GM23338 (cell line): Measurements from ENCODE around the gene CYP4F2. TPM values are rescaled to one million over a fixed set of nuclear protein-coding genes. Genes with fewer than 3 reads are reported as not detected.

Experiments used
- ATAC-seq: fragments of 200-7000 bp; cut with Tn5 transposase; 3 replicates; pipeline ENCODE4 v1.9.1; 2020
- DNase-seq: peaks from one replicate; pipeline ENCODE4 v3.0.0-alpha.2; 2015; ENCODE audit warnings: low spot score
- H2AFZ ChIP-seq: fragments of 200-600 bp; sonication (generic); 2 replicates; pipeline ENCODE4 v1.8.0; 2016; ENCODE audit warnings: antibody characterized with exemption, mild to moderate bottlenecking, moderate library complexity
- H3F3A ChIP-seq: fragments of 200-600 bp; sonication (generic); replicated peaks from 2 replicates; pipeline ENCODE4 v1.8.0; 2017; ENCODE audit warnings: antibody characterized with exemption, mixed run types, low read depth
- H3K27ac ChIP-seq: fragments of 200-600 bp; sonication (generic); 2 replicates; pipeline ENCODE4 v1.6.1; 2016; ENCODE audit warnings: low read depth
- H3K27me3 ChIP-seq: fragments of 200-600 bp; sonication (generic); 2 replicates; pipeline ENCODE4 v1.8.0; 2016; ENCODE audit warnings: mild to moderate bottlenecking, mixed run types, moderate library complexity; ENCODE audit not compliant: insufficient read depth
- H3K36me3 ChIP-seq: fragments of 200-600 bp; sonication (generic); 2 replicates; pipeline ENCODE4 v1.8.0; 2016; ENCODE audit warnings: mild to moderate bottlenecking; ENCODE audit not compliant: insufficient read depth
- H3K4me1 ChIP-seq: fragments of 200-600 bp; sonication (generic); 2 replicates; pipeline ENCODE4 v1.8.0; 2016; ENCODE audit warnings: mild to moderate bottlenecking, moderate library complexity; ENCODE audit not compliant: insufficient read depth
- H3K4me2 ChIP-seq: fragments of 200-600 bp; sonication (generic); 2 replicates; pipeline ENCODE4 v1.7.1; 2017; ENCODE audit warnings: mixed run types
- H3K4me3 ChIP-seq: fragments of 200-600 bp; sonication (generic); 2 replicates; pipeline ENCODE4 v1.6.1; 2016; ENCODE audit warnings: mixed run types
- H3K79me2 ChIP-seq: fragments of 200-600 bp; sonication (generic); replicated peaks from 2 replicates; pipeline ENCODE4 v1.8.0; 2017; ENCODE audit warnings: mild to moderate bottlenecking; ENCODE audit not compliant: insufficient read depth
- H3K9me2 ChIP-seq: fragments of 200-600 bp; sonication (generic); 2 replicates; pipeline ENCODE4 v1.8.0; 2017; ENCODE audit not compliant: insufficient read depth
- H4K20me1 ChIP-seq: fragments of 200-600 bp; sonication (generic); replicated peaks from 2 replicates; pipeline ENCODE4 v1.8.0; 2017; ENCODE audit warnings: mild to moderate bottlenecking; ENCODE audit not compliant: insufficient read depth
- H3K27ac Mint-ChIP-seq: 2 replicates; pipeline ENCODE4 v1.8.0; 2020; ENCODE audit warnings: inconsistent platforms, mild to moderate bottlenecking, moderate library complexity, mixed read lengths
- H3K27me3 Mint-ChIP-seq: 3 replicates; pipeline ENCODE4 v1.8.0; 2022; ENCODE audit warnings: low read depth, mild to moderate bottlenecking, moderate library complexity, mixed read lengths, inconsistent platforms; ENCODE audit not compliant: insufficient read depth, poor library complexity
- H3K36me3 Mint-ChIP-seq: 3 replicates; pipeline ENCODE4 v1.8.0; 2021; ENCODE audit warnings: low read depth, mild to moderate bottlenecking, inconsistent platforms, moderate library complexity, mixed read lengths
- H3K4me1 Mint-ChIP-seq: 3 replicates; pipeline ENCODE4 v1.8.0; 2020; ENCODE audit warnings: mild to moderate bottlenecking, inconsistent platforms, mixed read lengths
- H3K4me3 Mint-ChIP-seq: 3 replicates; pipeline ENCODE4 v1.8.0; 2021; ENCODE audit warnings: moderate library complexity, mild to moderate bottlenecking, inconsistent platforms, mixed read lengths
- H3K9me3 Mint-ChIP-seq: 3 replicates; pipeline ENCODE4 v1.8.0; 2020; ENCODE audit warnings: moderate library complexity, mild to moderate bottlenecking, inconsistent platforms, mixed read lengths
- CTCF ChIP-seq, 2 experiments: fragments of 200-600 bp in 1 of 2; sonication (generic) in 1 of 2; conservative IDR thresholded peaks; 2 replicates each; pipeline versions ENCODE4 v1.5.1 to v1.6.1; 2016 to 2017; ENCODE audit warnings: antibody characterized with exemption in 2 of 2, low read depth in 2 of 2, mild to moderate bottlenecking in 2 of 2, moderate library complexity in 1 of 2
- ETS1 ChIP-seq: IDR thresholded peaks from 2 replicates; pipeline ENCODE4 v1.6.1; 2016; ENCODE audit warnings: antibody characterized with exemption
- EZH2 ChIP-seq: fragments of 200-600 bp; sonication (generic); IDR thresholded peaks from one replicate; pipeline ENCODE4 v1.8.0; 2017; ENCODE audit warnings: antibody characterized with exemption, mild to moderate bottlenecking, low read depth; ENCODE audit not compliant: unreplicated experiment
- JUNB ChIP-seq: IDR thresholded peaks from one replicate; pipeline ENCODE4 v1.6.1; 2016; ENCODE audit warnings: antibody characterized with exemption; ENCODE audit not compliant: unreplicated experiment
- NANOG ChIP-seq: IDR thresholded peaks from 2 replicates; pipeline ENCODE4 v1.6.1; 2016; ENCODE audit warnings: antibody characterized with exemption, borderline replicate concordance
- POLR2AphosphoS5 ChIP-seq: IDR thresholded peaks from 2 replicates; pipeline ENCODE4 v1.6.1; 2016; ENCODE audit warnings: antibody characterized with exemption, low read depth
- ZNF114 ChIP-seq: fragments of 250-450 bp; sonication (Bioruptor Pico); IDR thresholded peaks from 2 replicates; pipeline ENCODE4 v1.5.0; 2020; ENCODE audit warnings: mild to moderate bottlenecking, moderate library complexity
- ZNF331 ChIP-seq: fragments of 250-450 bp; sonication (Bioruptor Pico); IDR thresholded peaks from 2 replicates; pipeline ENCODE4 v1.5.0; 2020; ENCODE audit warnings: low read depth, mild to moderate bottlenecking, moderate library complexity
- ZNF462 ChIP-seq: fragments of 250-450 bp; sonication (Bioruptor Pico); IDR thresholded peaks from 2 replicates; pipeline ENCODE4 v1.5.0; 2020; ENCODE audit warnings: mild to moderate bottlenecking, moderate library complexity
- polyA plus RNA-seq: library from polyadenylated mRNA; unstranded; fragments of >200 nt; fragmentation: Nextera tagmentation; extraction: Ambion mirVana; gene quantifications from 2 replicates; pipeline ENCODE4 v1.2.1, GENCODE V29; 2016
- total RNA-seq: library from RNA; depleted of rRNA; stranded (reverse); fragments of >200 nt; shearing (Covaris generic); gene quantifications from 2 replicates; pipeline ENCODE4 v1.2.3, GENCODE V29; 2014
- TF ChIP-seq, protein P1 (sequence below): IDR thresholded peaks from one replicate; pipeline ENCODE4 v1.6.1; 2018; ENCODE audit warnings: antibody characterized with exemption; ENCODE audit not compliant: unreplicated experiment

CYP4F2 gene
- total and polyA plus RNA-seq, 2 experiments from 2014 or later, result not detected

DNA sequence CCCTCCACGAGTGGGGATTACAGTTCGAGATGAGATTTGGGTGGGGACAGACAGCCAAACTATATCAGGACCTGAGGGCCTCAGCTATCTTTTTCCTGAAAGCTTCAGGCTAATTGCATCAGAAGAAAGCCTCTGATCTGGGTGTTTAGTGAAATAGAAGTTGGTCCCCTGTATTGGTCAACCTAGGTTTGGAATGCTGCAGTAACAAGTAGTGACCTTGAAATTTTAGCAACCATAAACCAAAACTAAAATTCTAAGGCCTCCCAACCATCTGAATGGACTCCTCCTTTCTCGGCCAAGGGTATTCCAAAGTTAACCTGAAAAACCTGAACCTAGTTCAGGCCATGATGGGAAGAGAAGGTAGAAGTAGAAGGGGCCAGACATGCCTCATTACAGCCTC lies 47.5 kb downstream of the CYP4F2 start (continued):
- TF ChIP-seq, protein P1, sequence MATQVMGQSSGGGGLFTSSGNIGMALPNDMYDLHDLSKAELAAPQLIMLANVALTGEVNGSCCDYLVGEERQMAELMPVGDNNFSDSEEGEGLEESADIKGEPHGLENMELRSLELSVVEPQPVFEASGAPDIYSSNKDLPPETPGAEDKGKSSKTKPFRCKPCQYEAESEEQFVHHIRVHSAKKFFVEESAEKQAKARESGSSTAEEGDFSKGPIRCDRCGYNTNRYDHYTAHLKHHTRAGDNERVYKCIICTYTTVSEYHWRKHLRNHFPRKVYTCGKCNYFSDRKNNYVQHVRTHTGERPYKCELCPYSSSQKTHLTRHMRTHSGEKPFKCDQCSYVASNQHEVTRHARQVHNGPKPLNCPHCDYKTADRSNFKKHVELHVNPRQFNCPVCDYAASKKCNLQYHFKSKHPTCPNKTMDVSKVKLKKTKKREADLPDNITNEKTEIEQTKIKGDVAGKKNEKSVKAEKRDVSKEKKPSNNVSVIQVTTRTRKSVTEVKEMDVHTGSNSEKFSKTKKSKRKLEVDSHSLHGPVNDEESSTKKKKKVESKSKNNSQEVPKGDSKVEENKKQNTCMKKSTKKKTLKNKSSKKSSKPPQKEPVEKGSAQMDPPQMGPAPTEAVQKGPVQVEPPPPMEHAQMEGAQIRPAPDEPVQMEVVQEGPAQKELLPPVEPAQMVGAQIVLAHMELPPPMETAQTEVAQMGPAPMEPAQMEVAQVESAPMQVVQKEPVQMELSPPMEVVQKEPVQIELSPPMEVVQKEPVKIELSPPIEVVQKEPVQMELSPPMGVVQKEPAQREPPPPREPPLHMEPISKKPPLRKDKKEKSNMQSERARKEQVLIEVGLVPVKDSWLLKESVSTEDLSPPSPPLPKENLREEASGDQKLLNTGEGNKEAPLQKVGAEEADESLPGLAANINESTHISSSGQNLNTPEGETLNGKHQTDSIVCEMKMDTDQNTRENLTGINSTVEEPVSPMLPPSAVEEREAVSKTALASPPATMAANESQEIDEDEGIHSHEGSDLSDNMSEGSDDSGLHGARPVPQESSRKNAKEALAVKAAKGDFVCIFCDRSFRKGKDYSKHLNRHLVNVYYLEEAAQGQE, result no peak
- TF ChIP-seq JUNB (no peak), CTCF (conservative IDR thresholded peaks at IDR 0.05; ENCODE audit: low read depth in 2 of 2) (no peak), POLR2AphosphoS5 (no peak), NANOG (no peak), ZNF114 (CRISPR knock-in tag) (no peak), ZNF331 (no peak), ETS1 (no peak)

DNA sequence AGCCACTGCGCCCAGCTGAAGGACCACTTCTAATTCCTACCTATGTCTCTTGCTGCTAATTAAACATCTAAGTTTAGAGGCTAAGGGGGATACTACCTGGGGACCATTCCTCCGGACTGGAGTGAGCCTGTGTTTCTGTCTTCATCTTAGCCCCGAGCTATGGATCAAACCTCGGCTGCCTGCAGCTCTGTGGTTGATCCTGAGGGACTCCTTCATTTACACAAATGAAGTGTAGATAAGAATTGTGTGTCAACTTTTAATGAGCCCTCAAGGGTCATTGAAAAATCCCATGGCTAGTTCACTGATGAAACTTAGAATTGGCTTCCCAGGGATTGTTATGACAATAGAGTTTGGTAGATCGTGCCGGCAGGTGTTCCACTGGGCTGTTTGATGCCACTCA lies 51.0 kb downstream of the CYP4F2 start:
- no peak for DNase-seq
- no peaks in the 10 kb centered on the region for H3K27me3 ChIP-seq
- H3K36me3 ChIP-seq, result peaks cover 3% of the 10 kb centered on the region
- no peaks in the 10 kb centered on the region for H3K79me2 ChIP-seq
- no peaks in the 10 kb centered on the region for H3F3A ChIP-seq
- no peak overlapping the region for H3K27ac ChIP-seq
- H3K4me1 Mint-ChIP-seq, result no peaks in the 10 kb centered on the region
- no peaks in the 10 kb centered on the region for H3K4me1 ChIP-seq
- no peak overlapping the region for H3K4me3 ChIP-seq
- H3K9me2 ChIP-seq, result no peaks in the 10 kb centered on the region
- peaks cover 95% of the 10 kb centered on the region for H3K9me3 Mint-ChIP-seq
- no peaks in the 10 kb centered on the region for H4K20me1 ChIP-seq
- no peak for ATAC-seq
- no peak overlapping the region for H3K4me3 Mint-ChIP-seq
- H2AFZ ChIP-seq, result no peak overlapping the region
- H3K27ac Mint-ChIP-seq, result no peak overlapping the region
- H3K27me3 Mint-ChIP-seq, result peaks cover 5% of the 10 kb centered on the region
- peaks cover 43% of the 10 kb centered on the region for H3K36me3 Mint-ChIP-seq
- no peak overlapping the region for H3K4me2 ChIP-seq
- TF ChIP-seq, protein P1, result no peak
- TF ChIP-seq EZH2, result no peak
- TF ChIP-seq ZNF462 (CRISPR knock-in tag), result no peak
